Suprapubic skin (tissue), 4 donors: ENCODE results near the gene RIN1. TPM values are rescaled to one million over a fixed set of nuclear protein-coding genes. Genes with fewer than 3 reads are reported as not detected.

Experiments used
- DNase-seq, 2 donors: peaks; one replicate each; pipeline ENCODE4 v3.0.0-alpha.2; 2019; ENCODE audit warnings: low spot score in 2 of 2
- H3K27ac ChIP-seq: fragments of 200-600 bp; sonication (generic); one replicate; pipeline ENCODE4 v1.5.1; 2019
- H3K27me3 ChIP-seq: fragments of 200-600 bp; sonication (generic); one replicate; pipeline ENCODE4 v1.5.1; 2019
- H3K36me3 ChIP-seq: fragments of 200-600 bp; sonication (generic); one replicate; pipeline ENCODE4 v1.5.1; 2019
- H3K4me1 ChIP-seq: fragments of 200-600 bp; sonication (generic); one replicate; pipeline ENCODE4 v1.5.1; 2019
- H3K4me3 ChIP-seq: fragments of 200-600 bp; sonication (generic); one replicate; pipeline ENCODE4 v1.5.1; 2019; ENCODE audit warnings: mild to moderate bottlenecking
- H3K9me3 ChIP-seq: fragments of 200-600 bp; sonication (generic); one replicate; pipeline ENCODE4 v1.5.1; 2019
- EP300 ChIP-seq: sonication (generic); formaldehyde crosslinking; IDR thresholded peaks from one replicate; pipeline ENCODE4 v1.6.1; 2017; ENCODE audit warnings: antibody characterized with exemption
- POLR2A ChIP-seq, 2 donors: fragments of 450-650 bp; IDR thresholded peaks; one replicate each; pipeline ENCODE4 v1.6.1; 2017; ENCODE audit warnings: antibody characterized with exemption in 2 of 2, mild to moderate bottlenecking in 2 of 2, moderate library complexity in 2 of 2
- POLR2AphosphoS5 ChIP-seq, 3 donors: sonication (generic); formaldehyde crosslinking; IDR thresholded peaks; one replicate each; pipeline ENCODE4 v1.6.1; 2017; ENCODE audit warnings: antibody characterized with exemption in 3 of 3
- WGBS: methylation state at CpG from one replicate; pipeline ENCODE4 v1.1.5; 2018; 5-methylcytosine and 5-hydroxymethylcytosine counted together
- total RNA-seq, 4 donors: library from RNA; depleted of rRNA; stranded (reverse); fragments of >200 nt; gene quantifications; one replicate each; pipeline ENCODE4 v1.1.0, GENCODE V29; 2016
- TF ChIP-seq, protein P1 (sequence below), 2 donors: fragments of 200-600 bp in 1 of 2; fragments of 450-650 bp in 1 of 2; sonication (generic) in 1 of 2; IDR thresholded peaks; one replicate each; pipeline ENCODE4 v1.5.1; 2016 to 2019; ENCODE audit warnings: antibody characterized with exemption in 2 of 2, mild to moderate bottlenecking in 1 of 2, moderate library complexity in 1 of 2

The RIN1 gene
- total RNA-seq, 4 donors from 2014 or later = 40.3 to 73.6 (median 60.3) TPM

DNA sequence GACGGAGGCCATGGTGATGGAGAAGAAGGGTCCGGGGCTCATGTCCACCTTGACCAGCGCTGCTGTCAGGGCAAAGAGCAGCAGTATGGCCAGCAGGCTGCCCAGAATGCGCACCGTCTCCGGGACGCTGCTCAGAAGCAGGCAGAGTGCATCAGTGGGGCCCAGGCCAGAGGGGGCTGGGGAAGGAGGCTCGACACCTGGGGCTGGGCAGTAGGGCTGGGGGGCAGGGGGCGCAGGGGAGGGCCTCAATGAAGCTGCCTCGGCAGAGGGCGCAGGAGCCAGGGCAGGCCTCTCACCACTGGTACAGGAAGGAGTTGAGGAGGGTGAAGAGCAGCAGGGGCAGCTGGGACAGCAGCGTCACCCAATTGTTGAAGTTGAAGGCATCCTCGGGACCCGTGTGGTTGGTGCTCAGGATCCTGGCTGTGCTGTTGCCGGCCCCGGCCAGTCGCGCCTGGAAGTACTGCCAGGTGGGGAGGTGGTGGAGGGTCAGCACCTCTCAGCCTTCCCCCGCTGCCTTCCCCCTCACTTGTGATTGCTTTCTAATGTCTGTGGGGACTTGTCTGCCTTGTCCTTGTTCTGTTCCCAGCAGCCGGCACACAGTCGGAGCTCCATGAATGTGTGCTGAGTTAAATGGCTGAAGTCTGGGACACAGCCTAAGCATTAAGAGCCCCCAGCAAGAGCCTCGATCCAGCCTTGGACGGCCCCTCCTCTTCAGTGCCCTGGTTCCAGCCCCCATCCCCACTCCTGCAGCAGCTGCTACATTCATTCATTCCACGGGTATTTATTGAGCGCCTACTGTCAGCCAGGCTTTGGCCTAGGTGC lies 33.0 kb upstream of the RIN1 start:
- DNase-seq = no peak
- H3K36me3 ChIP-seq = no peaks in the 10 kb centered on the region
- H3K4me1 ChIP-seq = peaks cover 31% of the 10 kb centered on the region
- no peak overlapping the region for H3K4me3 ChIP-seq
- H3K27me3 ChIP-seq = peaks cover 11% of the 10 kb centered on the region
- no peaks in the 10 kb centered on the region for H3K9me3 ChIP-seq
- TF ChIP-seq POLR2AphosphoS5 (IDR thresholded peaks at IDR 0.05) (no peak), POLR2A (IDR thresholded peaks at IDR 0.05) (no peak), EP300 (no peak)
- TF ChIP-seq, protein P1, sequence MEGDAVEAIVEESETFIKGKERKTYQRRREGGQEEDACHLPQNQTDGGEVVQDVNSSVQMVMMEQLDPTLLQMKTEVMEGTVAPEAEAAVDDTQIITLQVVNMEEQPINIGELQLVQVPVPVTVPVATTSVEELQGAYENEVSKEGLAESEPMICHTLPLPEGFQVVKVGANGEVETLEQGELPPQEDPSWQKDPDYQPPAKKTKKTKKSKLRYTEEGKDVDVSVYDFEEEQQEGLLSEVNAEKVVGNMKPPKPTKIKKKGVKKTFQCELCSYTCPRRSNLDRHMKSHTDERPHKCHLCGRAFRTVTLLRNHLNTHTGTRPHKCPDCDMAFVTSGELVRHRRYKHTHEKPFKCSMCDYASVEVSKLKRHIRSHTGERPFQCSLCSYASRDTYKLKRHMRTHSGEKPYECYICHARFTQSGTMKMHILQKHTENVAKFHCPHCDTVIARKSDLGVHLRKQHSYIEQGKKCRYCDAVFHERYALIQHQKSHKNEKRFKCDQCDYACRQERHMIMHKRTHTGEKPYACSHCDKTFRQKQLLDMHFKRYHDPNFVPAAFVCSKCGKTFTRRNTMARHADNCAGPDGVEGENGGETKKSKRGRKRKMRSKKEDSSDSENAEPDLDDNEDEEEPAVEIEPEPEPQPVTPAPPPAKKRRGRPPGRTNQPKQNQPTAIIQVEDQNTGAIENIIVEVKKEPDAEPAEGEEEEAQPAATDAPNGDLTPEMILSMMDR (IDR thresholded peaks at IDR 0.05) = no peak
- 87% methylated on average over 19 of the region's 25 CpGs for WGBS
- H3K27ac ChIP-seq = no peak overlapping the region

DNA sequence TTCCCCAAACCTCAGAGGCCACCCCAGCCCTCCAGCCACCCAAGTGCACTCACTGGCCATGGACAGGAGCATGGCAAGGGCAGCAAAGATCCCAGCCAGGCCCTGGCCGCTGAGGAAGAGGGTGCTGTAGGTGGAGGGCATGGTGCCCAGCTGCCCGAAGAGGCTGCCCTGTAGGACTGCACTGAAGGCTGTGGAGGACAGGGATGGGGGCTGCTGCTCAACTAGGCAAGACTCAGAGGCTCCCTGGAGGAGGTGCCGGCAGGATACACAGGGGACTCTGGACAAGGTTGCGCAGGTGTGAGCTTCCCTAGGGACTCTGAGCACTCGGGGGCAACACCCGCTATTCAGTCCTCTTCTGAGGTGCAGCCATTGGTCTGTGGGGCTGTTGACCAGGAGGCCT lies 32.2 kb upstream of the RIN1 start:
- WGBS = 91% methylated on average over 2 of the region's 6 CpGs
- Histone ChIP-seq H3K4me3 (no peak overlapping the region), H3K9me3 (no peaks in the 10 kb centered on the region), H3K36me3 (no peaks in the 10 kb centered on the region), H3K4me1 (peaks cover 28% of the 10 kb centered on the region), H3K27me3 (peaks cover 7% of the 10 kb centered on the region), H3K27ac (no peak overlapping the region)
- no peak for DNase-seq
- TF ChIP-seq EP300 (no peak), POLR2AphosphoS5 (IDR thresholded peaks at IDR 0.05) (no peak), POLR2A (IDR thresholded peaks at IDR 0.05) (no peak)
- TF ChIP-seq, protein P1 (IDR thresholded peaks at IDR 0.05) = no peak

DNA sequence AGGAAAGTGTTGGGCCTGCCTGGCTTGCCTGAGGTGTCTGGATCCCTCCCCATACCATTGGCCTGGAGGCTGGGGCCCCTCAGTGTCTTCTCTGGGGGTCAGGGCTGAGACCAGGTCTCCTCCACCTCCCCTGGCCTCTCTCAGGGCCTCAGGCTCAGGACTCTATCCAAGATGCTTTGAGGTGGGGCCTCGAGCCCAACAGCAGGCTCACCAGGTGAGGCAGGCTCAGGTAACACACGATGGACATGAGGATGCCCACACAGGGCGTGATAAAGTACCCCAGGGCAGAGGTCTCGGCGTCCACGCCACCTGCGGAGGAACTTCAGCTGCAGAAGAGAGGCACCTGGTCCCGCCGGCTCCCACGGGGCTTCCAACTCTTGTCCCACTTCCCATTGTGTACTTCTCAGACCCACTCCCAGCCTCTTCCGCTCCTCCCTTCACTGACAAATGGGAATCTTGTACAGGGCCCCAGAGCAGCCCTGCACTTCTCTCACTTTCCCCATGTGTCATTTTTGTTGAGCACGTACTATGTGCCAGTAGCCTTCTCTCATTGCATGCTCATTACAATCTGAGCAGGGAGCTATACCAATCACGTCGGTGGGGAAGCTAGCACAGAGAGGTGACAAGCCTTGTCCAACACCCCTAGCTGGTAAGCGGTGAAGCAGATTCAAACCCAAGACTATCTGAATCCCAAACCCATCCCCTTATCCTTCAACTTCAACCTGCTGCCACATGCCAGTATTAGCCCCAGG lies 31.5 kb upstream of the RIN1 start:
- Histone ChIP-seq H3K4me1 (peaks cover 23% of the 10 kb centered on the region), H3K9me3 (no peaks in the 10 kb centered on the region), H3K27me3 (peaks cover 7% of the 10 kb centered on the region), H3K36me3 (no peaks in the 10 kb centered on the region), H3K27ac (no peak overlapping the region), H3K4me3 (no peak overlapping the region)
- no peak for DNase-seq
- TF ChIP-seq EP300 (no peak), POLR2A (IDR thresholded peaks at IDR 0.05) (no peak), POLR2AphosphoS5 (IDR thresholded peaks at IDR 0.05) (no peak)
- TF ChIP-seq, protein P1 (IDR thresholded peaks at IDR 0.05) = no peak
- 82% methylated on average over 15 of the region's 15 CpGs for WGBS

DNA sequence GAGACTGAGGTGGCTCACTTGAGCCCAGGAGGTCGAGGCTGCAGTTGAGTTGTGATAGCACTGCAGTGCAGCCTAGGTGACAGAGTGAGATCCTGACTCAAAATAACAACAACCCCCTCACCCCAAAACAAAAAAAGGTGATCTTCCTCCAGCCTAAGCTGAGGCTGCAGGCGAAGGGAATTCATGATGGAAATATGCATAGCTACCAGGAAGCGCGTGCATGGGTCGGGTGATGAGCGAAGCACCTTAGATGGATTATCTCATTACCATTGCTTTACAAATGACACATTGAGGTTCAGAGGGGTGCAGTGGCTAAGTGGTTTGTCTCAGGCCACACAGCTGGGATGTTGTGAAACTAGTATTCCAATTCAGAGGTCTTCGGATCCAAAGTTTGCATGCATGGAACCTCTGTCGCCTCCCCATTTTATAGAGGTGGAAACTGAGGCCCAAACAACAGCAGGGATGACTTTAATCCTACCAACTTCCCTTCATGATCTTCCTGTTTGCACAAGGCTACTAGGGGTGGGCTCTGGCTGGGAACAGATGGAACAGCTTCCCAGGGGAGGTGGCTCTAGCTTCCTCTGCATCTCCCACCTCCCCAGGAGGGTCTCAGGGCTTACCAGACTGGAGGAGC lies 30.7 kb upstream of the RIN1 start:
- no peak overlapping the region for H3K27ac ChIP-seq
- no peaks in the 10 kb centered on the region for H3K36me3 ChIP-seq
- peaks cover 15% of the 10 kb centered on the region for H3K4me1 ChIP-seq
- no peak overlapping the region for H3K4me3 ChIP-seq
- 95% methylated on average over 8 of the region's 8 CpGs for WGBS
- no peak for DNase-seq
- H3K9me3 ChIP-seq = no peaks in the 10 kb centered on the region
- TF ChIP-seq, protein P1 (IDR thresholded peaks at IDR 0.05) = no peak
- TF ChIP-seq POLR2AphosphoS5 (IDR thresholded peaks at IDR 0.05) (no peak), EP300 (no peak), POLR2A (IDR thresholded peaks at IDR 0.05) (no peak)
- peaks cover 6% of the 10 kb centered on the region for H3K27me3 ChIP-seq
